ENCODE results near the gene SUPT3H.

The SUPT3H gene

DNA sequence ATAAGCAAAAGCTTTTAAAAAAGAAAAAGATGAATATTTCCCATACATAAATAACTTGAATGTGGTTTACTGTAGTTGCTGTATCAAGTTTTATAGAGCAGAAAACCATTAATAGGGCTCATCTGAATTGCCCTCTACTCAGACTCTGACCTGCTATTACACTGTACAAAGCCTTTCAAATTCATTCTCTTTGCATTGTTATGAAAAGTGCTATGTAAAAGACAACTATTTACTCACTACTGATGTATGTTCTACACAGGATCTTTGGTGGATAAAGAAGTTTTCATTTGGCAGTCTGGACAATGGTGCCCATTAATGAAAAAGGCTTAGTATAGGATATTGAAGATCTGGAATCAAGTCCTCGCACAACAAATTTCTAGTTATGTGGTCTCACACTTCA lies 248.7 kb downstream of the SUPT3H start:
- H3K4me3 ChIP-seq (ENCODE audit: control insufficient read depth in 1 of 7, extremely low read depth in 1 of 7, insufficient read depth in 4 of 7, low read depth in 2 of 7, low read length in 6 of 7), result no peak overlapping the region
- no peaks in the 10 kb centered on the region for H3K27me3 ChIP-seq (replicated peaks in 2 of 5; ENCODE audit: control insufficient read depth in 4 of 5, insufficient read depth in 5 of 5, low read length in 4 of 5)
- H3K4me1 ChIP-seq (ENCODE audit: control extremely low read depth in 1 of 4, control insufficient read depth in 4 of 4, insufficient read depth in 4 of 4, low read length in 3 of 4), result no peaks in the 10 kb centered on the region
- ChIA-PET POLR2A (interaction anchor here (0.6 kb wide), 1 partner anchor 189 kb away, joined by 3 read pairs; no protein-coding TSS in a partner anchor), CTCF (no interaction called here)
- H3K9me3 ChIP-seq (ENCODE audit: control extremely low read depth in 1 of 5, control insufficient read depth in 4 of 5, insufficient read depth in 2 of 5, low read depth in 1 of 5, low read length in 4 of 5), result peaks cover 0 to 2% (median 0%) of the 10 kb centered on the region in 5 experiments
- DNase-seq, result no peak
- H3K36me3 ChIP-seq (ENCODE audit: control insufficient read depth in 4 of 4, insufficient read depth in 4 of 4, low read length in 3 of 4), result no peaks in the 10 kb centered on the region
- no CpG with 5 or more reads among the region's 1 CpG for WGBS (ENCODE audit: insufficient coverage)
- no peak overlapping the region for H3K27ac ChIP-seq (ENCODE audit: insufficient read depth in 1 of 2, low read depth in 1 of 2, low read length in 2 of 2, poor library complexity in 1 of 2, severe bottlenecking in 2 of 2)

DNA sequence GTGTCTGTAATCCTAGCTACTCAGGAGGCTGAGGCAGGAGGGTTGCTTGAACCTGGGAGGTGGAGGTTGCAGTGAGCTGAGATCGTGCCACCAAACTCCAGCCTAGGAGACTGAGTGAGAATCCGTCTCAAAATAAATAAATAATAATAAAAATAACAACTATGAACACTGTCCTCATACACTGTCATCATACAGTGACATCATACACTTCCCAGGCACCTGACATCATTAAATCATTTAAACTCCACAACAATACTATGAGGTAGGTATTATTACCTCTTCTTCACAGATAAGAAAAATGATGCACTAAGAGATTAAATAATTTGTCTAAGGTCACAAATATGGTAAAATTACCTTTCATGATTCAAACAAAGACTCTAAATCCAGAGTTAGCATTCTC lies 250.5 kb downstream of the SUPT3H start:
- Histone ChIP-seq H3K27ac (ENCODE audit: insufficient read depth in 1 of 2, low read depth in 1 of 2, low read length in 2 of 2, poor library complexity in 1 of 2, severe bottlenecking in 2 of 2) (no peak overlapping the region), H3K9me3 (ENCODE audit: control extremely low read depth in 1 of 5, control insufficient read depth in 4 of 5, insufficient read depth in 2 of 5, low read depth in 1 of 5, low read length in 4 of 5) (no peaks in the 10 kb centered on the region), H3K27me3 (replicated peaks in 2 of 5; ENCODE audit: control insufficient read depth in 4 of 5, insufficient read depth in 5 of 5, low read length in 4 of 5) (no peaks in the 10 kb centered on the region), H3K4me3 (ENCODE audit: control insufficient read depth in 1 of 7, extremely low read depth in 1 of 7, insufficient read depth in 4 of 7, low read depth in 2 of 7, low read length in 6 of 7) (no peak overlapping the region), H3K36me3 (ENCODE audit: control insufficient read depth in 4 of 4, insufficient read depth in 4 of 4, low read length in 3 of 4) (no peaks in the 10 kb centered on the region), H3K4me1 (ENCODE audit: control extremely low read depth in 1 of 4, control insufficient read depth in 4 of 4, insufficient read depth in 4 of 4, low read length in 3 of 4) (no peaks in the 10 kb centered on the region)
- ChIA-PET CTCF (no interaction called here), POLR2A (no interaction called here)
- no peak for DNase-seq
- no CpG with 5 or more reads among the region's 2 CpGs for WGBS (ENCODE audit: insufficient coverage)

DNA sequence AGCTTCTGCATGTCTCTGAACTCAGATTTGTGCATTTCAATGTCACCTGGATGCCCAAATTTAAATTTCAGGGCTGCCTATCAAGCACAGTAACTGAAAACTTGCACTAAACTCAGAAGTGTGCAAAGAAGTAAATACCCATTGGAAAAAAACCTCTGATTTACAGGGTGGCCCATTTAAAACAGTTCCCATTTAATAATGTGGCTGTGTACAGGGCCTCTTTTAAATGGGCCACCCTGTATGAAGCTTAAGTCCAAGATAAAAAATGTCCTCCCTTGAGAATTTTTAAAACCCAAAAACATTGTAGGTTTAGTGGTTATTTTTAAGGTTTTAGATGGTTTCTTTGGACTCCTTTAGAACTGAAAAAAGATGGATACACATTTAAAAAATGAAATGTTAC lies 251.7 kb downstream of the SUPT3H start:
- CTCF ChIA-PET, result interaction anchor here (0.8 kb wide), 1 partner anchor 9 kb away, joined by 3 read pairs; no protein-coding TSS in a partner anchor
- H3K36me3 ChIP-seq (ENCODE audit: control insufficient read depth in 4 of 4, insufficient read depth in 4 of 4, low read length in 3 of 4), result no peaks in the 10 kb centered on the region
- no peaks in the 10 kb centered on the region for H3K9me3 ChIP-seq (ENCODE audit: control extremely low read depth in 1 of 5, control insufficient read depth in 4 of 5, insufficient read depth in 2 of 5, low read depth in 1 of 5, low read length in 4 of 5)
- no peaks in the 10 kb centered on the region for H3K27me3 ChIP-seq (replicated peaks in 2 of 5; ENCODE audit: control insufficient read depth in 4 of 5, insufficient read depth in 5 of 5, low read length in 4 of 5)
- no peaks in the 10 kb centered on the region for H3K4me1 ChIP-seq (ENCODE audit: control extremely low read depth in 1 of 4, control insufficient read depth in 4 of 4, insufficient read depth in 4 of 4, low read length in 3 of 4)
- DNase-seq, result no peak
- no peak overlapping the region for H3K4me3 ChIP-seq (ENCODE audit: control insufficient read depth in 1 of 7, extremely low read depth in 1 of 7, insufficient read depth in 4 of 7, low read depth in 2 of 7, low read length in 6 of 7)
- POLR2A ChIA-PET, result no interaction called here
- no peak overlapping the region for H3K27ac ChIP-seq (ENCODE audit: insufficient read depth in 1 of 2, low read depth in 1 of 2, low read length in 2 of 2, poor library complexity in 1 of 2, severe bottlenecking in 2 of 2)

DNA sequence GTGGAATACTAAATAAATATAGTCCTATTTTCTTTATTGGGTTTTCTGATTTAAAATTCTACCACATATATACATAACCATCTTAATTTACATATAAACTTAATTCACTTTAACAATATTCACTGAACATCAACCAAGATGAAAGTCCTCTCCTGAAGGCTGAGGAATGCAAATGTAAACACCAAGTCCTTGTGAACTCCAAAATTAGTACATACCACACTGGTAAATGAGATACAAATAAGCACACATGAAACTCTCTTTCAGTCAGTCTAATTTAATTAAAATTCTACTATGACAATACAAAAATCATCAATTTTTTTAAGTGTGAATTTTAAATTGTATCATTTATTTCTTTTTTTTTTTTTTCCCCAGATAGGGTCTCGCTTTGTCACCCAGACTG lies 254.7 kb downstream of the SUPT3H start:
- DNase-seq, result no peak
- Histone ChIP-seq H3K4me1 (ENCODE audit: control extremely low read depth in 1 of 4, control insufficient read depth in 4 of 4, insufficient read depth in 4 of 4, low read length in 3 of 4) (no peaks in the 10 kb centered on the region), H3K27me3 (replicated peaks in 2 of 5; ENCODE audit: control insufficient read depth in 4 of 5, insufficient read depth in 5 of 5, low read length in 4 of 5) (no peaks in the 10 kb centered on the region), H3K4me3 (ENCODE audit: control insufficient read depth in 1 of 7, extremely low read depth in 1 of 7, insufficient read depth in 4 of 7, low read depth in 2 of 7, low read length in 6 of 7) (no peak overlapping the region), H3K36me3 (ENCODE audit: control insufficient read depth in 4 of 4, insufficient read depth in 4 of 4, low read length in 3 of 4) (no peaks in the 10 kb centered on the region), H3K9me3 (ENCODE audit: control extremely low read depth in 1 of 5, control insufficient read depth in 4 of 5, insufficient read depth in 2 of 5, low read depth in 1 of 5, low read length in 4 of 5) (no peaks in the 10 kb centered on the region), H3K27ac (ENCODE audit: insufficient read depth in 1 of 2, low read depth in 1 of 2, low read length in 2 of 2, poor library complexity in 1 of 2, severe bottlenecking in 2 of 2) (no peak overlapping the region)
- CTCF ChIA-PET, result no interaction called here
- POLR2A ChIA-PET, result no interaction called here
- no CpG with 5 or more reads among the region's 1 CpG for WGBS (ENCODE audit: insufficient coverage)

DNA sequence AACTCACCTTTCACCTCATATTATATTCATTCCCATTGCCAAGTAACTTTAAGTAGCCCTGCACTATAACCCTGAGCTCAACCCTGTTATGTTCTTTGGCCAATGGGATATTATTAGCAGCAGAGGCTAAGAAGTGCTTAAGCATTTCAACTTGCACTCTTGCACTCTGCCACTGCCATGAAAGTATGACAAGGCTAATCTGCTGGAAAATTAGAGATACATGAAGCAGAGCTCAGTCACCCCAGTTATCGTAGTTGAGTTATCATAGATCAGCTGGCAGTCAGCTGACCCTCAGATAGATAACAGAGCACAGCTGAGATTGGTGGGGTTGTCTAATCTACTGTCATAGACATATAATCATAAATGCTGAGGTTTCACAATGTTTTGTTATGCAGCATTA lies 259.0 kb downstream of the SUPT3H start:
- Histone ChIP-seq H3K4me3 (ENCODE audit: control insufficient read depth in 1 of 7, extremely low read depth in 1 of 7, insufficient read depth in 4 of 7, low read depth in 2 of 7, low read length in 6 of 7) (no peak overlapping the region), H3K36me3 (ENCODE audit: control insufficient read depth in 4 of 4, insufficient read depth in 4 of 4, low read length in 3 of 4) (no peaks in the 10 kb centered on the region), H3K4me1 (ENCODE audit: control extremely low read depth in 1 of 4, control insufficient read depth in 4 of 4, insufficient read depth in 4 of 4, low read length in 3 of 4) (peaks cover 0 to 10% (median 3%) of the 10 kb centered on the region in 4 experiments), H3K27me3 (replicated peaks in 2 of 5; ENCODE audit: control insufficient read depth in 4 of 5, insufficient read depth in 5 of 5, low read length in 4 of 5) (no peaks in the 10 kb centered on the region), H3K9me3 (ENCODE audit: control extremely low read depth in 1 of 5, control insufficient read depth in 4 of 5, insufficient read depth in 2 of 5, low read depth in 1 of 5, low read length in 4 of 5) (no peaks in the 10 kb centered on the region), H3K27ac (ENCODE audit: insufficient read depth in 1 of 2, low read depth in 1 of 2, low read length in 2 of 2, poor library complexity in 1 of 2, severe bottlenecking in 2 of 2) (no peak overlapping the region)
- DNase-seq, result no peak
- POLR2A ChIA-PET, result no interaction called here
- WGBS (ENCODE audit: insufficient coverage), result no CpG with 5 or more reads among the region's 1 CpG
- CTCF ChIA-PET, result no interaction called here

DNA sequence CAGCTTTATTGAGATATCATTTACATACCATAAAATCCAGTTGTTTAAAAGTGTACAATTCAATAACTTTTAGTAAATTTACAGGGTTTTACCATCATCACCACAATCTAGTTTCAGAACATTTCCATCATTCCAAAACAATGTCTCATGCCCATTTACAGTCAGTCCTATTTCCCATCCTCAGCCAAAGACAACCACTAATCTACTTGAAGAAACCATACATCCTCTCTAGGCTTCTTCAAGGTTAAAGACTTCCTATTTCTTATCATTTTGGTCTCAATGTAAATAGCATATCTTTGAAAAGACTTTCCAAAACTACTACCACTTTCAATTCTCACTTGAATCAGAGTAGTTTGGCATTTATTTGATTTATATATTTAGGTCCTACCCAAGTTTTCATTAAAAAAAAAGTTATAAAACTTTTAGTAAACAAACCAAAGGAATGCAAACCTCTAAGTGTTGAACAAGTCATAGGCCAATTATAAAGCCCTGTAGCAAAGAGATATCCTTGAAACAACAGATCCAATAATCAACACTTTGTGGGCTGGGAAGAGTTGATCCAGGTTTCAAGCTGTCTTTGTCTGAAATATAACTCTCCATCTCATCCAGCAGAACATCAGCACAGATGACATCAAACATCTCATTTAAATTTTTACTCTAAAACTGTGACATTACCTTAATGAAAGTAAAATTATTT lies 260.9 kb downstream of the SUPT3H start:
- no peak overlapping the region for H3K4me3 ChIP-seq (ENCODE audit: control insufficient read depth in 1 of 7, extremely low read depth in 1 of 7, insufficient read depth in 4 of 7, low read depth in 2 of 7, low read length in 6 of 7)
- POLR2A ChIA-PET, result no interaction called here
- H3K9me3 ChIP-seq (ENCODE audit: control extremely low read depth in 1 of 5, control insufficient read depth in 4 of 5, insufficient read depth in 2 of 5, low read depth in 1 of 5, low read length in 4 of 5), result no peaks in the 10 kb centered on the region

DNA sequence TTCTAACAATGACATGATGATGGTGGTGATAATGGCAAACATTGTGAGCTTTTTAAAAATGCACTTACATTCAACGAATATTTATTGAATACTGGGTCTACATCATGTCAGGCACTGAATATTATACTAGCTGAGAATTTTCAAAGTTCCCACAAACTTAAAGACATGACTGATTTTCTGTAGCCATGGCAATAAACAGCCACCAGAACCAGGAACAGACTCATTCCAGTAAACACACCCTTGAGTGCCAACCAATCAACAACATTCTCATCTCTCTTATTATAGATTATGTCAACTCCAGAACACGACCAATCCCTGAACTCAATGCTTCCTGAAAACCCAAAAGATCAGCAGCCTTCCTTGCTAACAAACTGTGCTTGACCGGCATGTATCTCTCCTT lies 262.0 kb downstream of the SUPT3H start:
- DNase-seq, result peak in 2 of 3 donors; percentile 51 to 63
- ChIA-PET POLR2A (no interaction called here), CTCF (no interaction called here)
- Histone ChIP-seq H3K9me3 (ENCODE audit: control extremely low read depth in 1 of 5, control insufficient read depth in 4 of 5, insufficient read depth in 2 of 5, low read depth in 1 of 5, low read length in 4 of 5) (no peaks in the 10 kb centered on the region), H3K4me3 (ENCODE audit: control insufficient read depth in 1 of 7, extremely low read depth in 1 of 7, insufficient read depth in 4 of 7, low read depth in 2 of 7, low read length in 6 of 7) (peak overlapping the region in 1 of 7 experiments; percentile 24), H3K27ac (ENCODE audit: insufficient read depth in 1 of 2, low read depth in 1 of 2, low read length in 2 of 2, poor library complexity in 1 of 2, severe bottlenecking in 2 of 2) (no peak overlapping the region), H3K27me3 (replicated peaks in 2 of 5; ENCODE audit: control insufficient read depth in 4 of 5, insufficient read depth in 5 of 5, low read length in 4 of 5) (no peaks in the 10 kb centered on the region), H3K36me3 (ENCODE audit: control insufficient read depth in 4 of 4, insufficient read depth in 4 of 4, low read length in 3 of 4) (no peaks in the 10 kb centered on the region), H3K4me1 (ENCODE audit: control extremely low read depth in 1 of 4, control insufficient read depth in 4 of 4, insufficient read depth in 4 of 4, low read length in 3 of 4) (peaks cover 0 to 10% (median 3%) of the 10 kb centered on the region in 4 experiments)
- WGBS (ENCODE audit: insufficient coverage), result no CpG with 5 or more reads among the region's 3 CpGs

More for the DNA sequence above, 260.9 kb downstream of the SUPT3H start:
- Histone ChIP-seq H3K4me1 (ENCODE audit: control extremely low read depth in 1 of 4, control insufficient read depth in 4 of 4, insufficient read depth in 4 of 4, low read length in 3 of 4) (peaks cover 0 to 10% (median 3%) of the 10 kb centered on the region in 4 experiments), H3K36me3 (ENCODE audit: control insufficient read depth in 4 of 4, insufficient read depth in 4 of 4, low read length in 3 of 4) (no peaks in the 10 kb centered on the region), H3K27me3 (replicated peaks in 2 of 5; ENCODE audit: control insufficient read depth in 4 of 5, insufficient read depth in 5 of 5, low read length in 4 of 5) (no peaks in the 10 kb centered on the region), H3K27ac (ENCODE audit: insufficient read depth in 1 of 2, low read depth in 1 of 2, low read length in 2 of 2, poor library complexity in 1 of 2, severe bottlenecking in 2 of 2) (no peak overlapping the region)
- peak in 1 of 3 donors; percentile 12 for DNase-seq
- CTCF ChIA-PET, result no interaction called here

Measured in common myeloid progenitor, CD34-positive (primary cell).